ENCODE measurements around the gene ATP8B3. TPM values are rescaled to one million over a fixed set of nuclear protein-coding genes. Genes with fewer than 3 reads are reported as not detected.

Gene ATP8B3
- polyA plus RNA-seq, 1 donor (not counting 4 experiments of a cell fraction or from before 2014, with no cell fraction given) = 0.98 TPM

GRCh38 chr19:1856345-1856697, 44.2 kb upstream of the ATP8B3 start:
- H3K79me2 ChIP-seq (ENCODE audit: control insufficient read depth, insufficient read depth, low read length) = peaks cover 84% of the 10 kb centered on the region
- H3K4me1 ChIP-seq (ENCODE audit: control insufficient read depth, extremely low read depth, insufficient read depth, low read length) = peaks cover 70% of the 10 kb centered on the region
- DNase-seq (ENCODE audit: low read depth, low spot score) (no peak), FAIRE-seq (no peak)
- H2AFZ ChIP-seq (ENCODE audit: control insufficient read depth, low read length) = no peak overlapping the region
- H3K9ac ChIP-seq (ENCODE audit: control insufficient read depth, extremely low read depth, insufficient read depth, low read length) = peak overlapping the region; percentile 69
- peak overlapping the region; percentile 71 for H3K27ac ChIP-seq (ENCODE audit: control insufficient read depth, insufficient read depth, low read length)
- H3K9me3 ChIP-seq (ENCODE audit: control insufficient read depth, low read depth, low read length) = no peaks in the 10 kb centered on the region
- H3K9me1 ChIP-seq (ENCODE audit: control insufficient read depth, extremely low read depth, insufficient read depth, low read length) = no peaks in the 10 kb centered on the region
- H3K27me3 ChIP-seq (ENCODE audit: control insufficient read depth, extremely low read depth, insufficient read depth, low read length) = no peaks in the 10 kb centered on the region
- peaks cover 0 to 1% of the 10 kb centered on the region in 2 experiments for H3K36me3 ChIP-seq (ENCODE audit: control insufficient read depth in 2 of 2, extremely low read depth in 1 of 2, insufficient read depth in 2 of 2, low read length in 2 of 2)
- H3K4me2 ChIP-seq (ENCODE audit: control insufficient read depth, extremely low read depth, insufficient read depth, low read depth, low read length) = peak overlapping the region; percentile 96
- H4K20me1 ChIP-seq (ENCODE audit: control insufficient read depth, extremely low read depth, insufficient read depth, low read length) = peaks cover 16% of the 10 kb centered on the region
- dilution Hi-C loops (cut with MboI; ENCODE audit: extremely low pct_ligation_motif_present, low sequenced_read_pairs) = no loop called here
- no peak for TF ChIP-seq CTCF (optimal IDR thresholded peaks at IDR 0.05 in 1 of 3, IDR thresholded peaks at IDR 0.05 in 1 of 3, conservative IDR thresholded peaks at IDR 0.05 in 1 of 3; ENCODE audit: extremely low read depth in 1 of 3, insufficient read depth in 2 of 3, low read length in 3 of 3)
- TF ChIP-seq EZH2 (IDR thresholded peaks at IDR 0.05; ENCODE audit: low read length) = no peak
- H3K4me3 ChIP-seq (ENCODE audit: control insufficient read depth in 2 of 3, extremely low read depth in 1 of 3, insufficient read depth in 2 of 3, low read depth in 1 of 3, low read length in 3 of 3) = peak overlapping the region; percentile 33 to 68 (median 59)

GRCh38 chr19:1855828-1856255, 43.8 kb upstream of the ATP8B3 start:
- Histone ChIP-seq H2AFZ (ENCODE audit: control insufficient read depth, low read length) (no peak overlapping the region), H3K36me3 (ENCODE audit: control insufficient read depth in 2 of 2, extremely low read depth in 1 of 2, insufficient read depth in 2 of 2, low read length in 2 of 2) (peaks cover 0 to 2% of the 10 kb centered on the region in 2 experiments), H3K27ac (ENCODE audit: control insufficient read depth, insufficient read depth, low read length) (peak overlapping the region; percentile 71), H3K4me1 (ENCODE audit: control insufficient read depth, extremely low read depth, insufficient read depth, low read length) (peaks cover 67% of the 10 kb centered on the region), H3K9ac (ENCODE audit: control insufficient read depth, extremely low read depth, insufficient read depth, low read length) (peak overlapping the region; percentile 69), H3K4me2 (ENCODE audit: control insufficient read depth, extremely low read depth, insufficient read depth, low read depth, low read length) (peak overlapping the region; percentile 96), H3K79me2 (ENCODE audit: control insufficient read depth, insufficient read depth, low read length) (peaks cover 81% of the 10 kb centered on the region), H3K9me1 (ENCODE audit: control insufficient read depth, extremely low read depth, insufficient read depth, low read length) (no peaks in the 10 kb centered on the region), H3K27me3 (ENCODE audit: control insufficient read depth, extremely low read depth, insufficient read depth, low read length) (no peaks in the 10 kb centered on the region), H4K20me1 (ENCODE audit: control insufficient read depth, extremely low read depth, insufficient read depth, low read length) (peaks cover 14% of the 10 kb centered on the region), H3K9me3 (ENCODE audit: control insufficient read depth, low read depth, low read length) (no peaks in the 10 kb centered on the region), H3K4me3 (ENCODE audit: control insufficient read depth in 2 of 3, extremely low read depth in 1 of 3, insufficient read depth in 2 of 3, low read depth in 1 of 3, low read length in 3 of 3) (peak overlapping the region; percentile 19 to 68 (median 59))
- TF ChIP-seq EZH2 (IDR thresholded peaks at IDR 0.05; ENCODE audit: low read length) (no peak), CTCF (optimal IDR thresholded peaks at IDR 0.05 in 1 of 3, IDR thresholded peaks at IDR 0.05 in 1 of 3, conservative IDR thresholded peaks at IDR 0.05 in 1 of 3; ENCODE audit: extremely low read depth in 1 of 3, insufficient read depth in 2 of 3, low read length in 3 of 3) (no peak)
- FAIRE-seq (no peak), DNase-seq (ENCODE audit: low read depth, low spot score) (no peak)
- dilution Hi-C loops (cut with MboI; ENCODE audit: extremely low pct_ligation_motif_present, low sequenced_read_pairs) = no loop called here
